GM19025 (cell line): ENCODE results near the gene CRX.
"Not testable (repeated sequence)": the region's sequence is repeated elsewhere in the genome, so short reads cannot be mapped to it uniquely, and the experiment has no call there.

ENCODE experiments used
- ATAC-seq: cut with Tn5 transposase; IDR thresholded peaks from one replicate; pipeline ENCODE4 v1.9.1; 2021; ENCODE audit warnings: mild to moderate bottlenecking, low read depth, moderate library complexity; ENCODE audit not compliant: unreplicated experiment

The CRX gene

GRCh38 chr19:47858646-47859285, 37.0 kb downstream of the CRX start, which contains the start of gene TPRX2:
TSS of gene TPRX2 (plus strand) at chr19:47859235. CDS start at chr19:47859247, 12 bp downstream.
- not testable (repeated sequence) for ATAC-seq

DNA sequence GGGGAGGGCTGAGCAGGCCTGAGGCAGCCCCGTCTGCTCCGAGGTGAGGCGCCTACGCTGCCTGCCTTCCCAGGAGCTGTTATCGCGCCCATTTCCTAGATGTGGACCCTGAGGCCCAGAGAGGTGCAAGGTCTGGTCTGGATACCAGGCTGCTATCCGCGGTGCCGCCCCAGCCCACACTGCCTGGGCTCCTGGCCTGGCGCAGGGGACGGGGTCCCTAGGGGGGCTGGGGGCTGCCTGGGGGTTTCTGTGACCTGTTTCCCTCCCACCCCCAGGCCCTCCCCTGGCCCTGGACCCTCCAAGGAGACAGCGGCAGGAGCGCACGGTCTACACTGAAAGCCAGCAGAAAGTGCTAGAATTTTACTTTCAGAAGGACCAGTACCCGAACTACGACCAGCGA, 38.1 kb downstream of the CRX start:
- not testable (repeated sequence) for ATAC-seq

DNA sequence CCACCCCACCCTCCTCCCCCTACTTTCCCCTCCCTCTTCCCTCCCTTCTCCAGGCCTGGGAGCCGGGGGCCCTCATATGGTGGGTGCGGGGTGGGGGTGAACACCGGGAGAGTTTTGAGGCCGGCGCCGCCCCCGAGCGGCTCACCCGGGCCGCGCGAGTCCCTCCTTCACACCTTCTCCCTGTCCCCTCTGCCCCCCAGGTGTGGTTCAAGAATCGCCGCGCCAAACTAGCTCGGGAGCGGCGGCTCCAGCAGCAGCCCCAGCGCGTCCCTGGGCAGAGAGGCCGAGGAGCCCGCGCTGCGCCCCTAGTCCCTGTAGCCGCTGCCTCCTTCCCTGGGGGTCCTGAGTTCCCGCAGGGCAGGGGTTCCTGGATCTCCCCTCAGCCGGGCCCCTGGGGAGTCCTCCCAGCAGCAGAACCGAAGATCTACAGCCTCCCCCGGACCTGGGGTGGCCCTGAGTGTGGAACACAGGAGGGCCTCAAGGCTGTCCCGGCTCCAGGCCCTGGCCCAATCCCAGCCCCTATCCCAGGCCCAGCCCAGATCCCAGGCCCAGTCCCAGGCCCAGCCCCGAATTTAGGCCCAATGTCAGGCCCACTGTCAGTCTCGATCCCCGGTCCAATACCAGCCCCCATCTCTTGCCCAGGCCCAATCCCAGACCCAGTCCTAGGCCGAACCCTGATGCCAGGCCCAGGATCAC, 39.0 kb downstream of the CRX start:
- ATAC-seq = no peak

GRCh38 chr19:47861630-47862029, 39.9 kb downstream of the CRX start:
- ATAC-seq = no peak

GRCh38 chr19:47863514-47863936, 41.8 kb downstream of the CRX start:
- ATAC-seq = no peak

DNA sequence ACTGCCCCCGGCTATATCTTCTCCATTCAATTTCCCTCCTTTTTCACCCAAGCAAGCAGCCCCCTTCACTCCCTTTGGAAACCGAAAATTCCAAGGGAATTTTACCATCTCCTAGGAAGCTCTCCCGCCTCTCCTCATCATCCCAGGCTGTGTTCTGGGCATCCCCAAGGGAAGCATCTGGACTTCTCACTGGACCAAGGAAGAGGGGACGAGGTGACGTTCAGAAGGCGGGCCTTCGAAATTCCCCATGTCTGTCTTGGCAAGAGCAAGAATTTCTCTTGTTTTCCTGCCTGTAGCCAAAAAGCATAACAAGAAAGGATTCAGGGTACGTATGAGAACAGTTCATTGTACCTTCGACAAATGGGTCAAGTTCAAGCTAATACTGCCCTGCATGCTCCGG, 43.4 kb downstream of the CRX start:
- no peak for ATAC-seq

GRCh38 chr19:47878906-47879305, 57.2 kb downstream of the CRX start:
- no peak for ATAC-seq

DNA sequence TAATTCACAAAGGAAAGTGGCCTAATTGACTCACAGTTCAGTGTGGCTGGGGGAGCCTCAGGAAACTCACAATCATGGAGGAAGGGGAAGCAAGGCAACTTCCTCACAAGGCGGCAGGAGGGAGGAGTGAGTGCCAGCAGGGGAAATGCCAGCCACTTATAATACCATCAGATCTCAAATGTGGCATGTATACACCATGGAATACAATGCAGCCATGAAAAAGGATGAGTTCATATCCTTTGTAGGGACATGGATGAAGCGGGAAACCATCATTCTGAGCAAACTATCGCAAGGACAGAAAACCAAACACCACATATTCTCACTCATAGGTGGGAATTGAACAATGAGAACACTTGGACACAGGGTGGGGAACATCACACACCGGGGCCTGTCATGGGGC, 57.6 kb downstream of the CRX start:
- ATAC-seq = not testable (repeated sequence)

DNA sequence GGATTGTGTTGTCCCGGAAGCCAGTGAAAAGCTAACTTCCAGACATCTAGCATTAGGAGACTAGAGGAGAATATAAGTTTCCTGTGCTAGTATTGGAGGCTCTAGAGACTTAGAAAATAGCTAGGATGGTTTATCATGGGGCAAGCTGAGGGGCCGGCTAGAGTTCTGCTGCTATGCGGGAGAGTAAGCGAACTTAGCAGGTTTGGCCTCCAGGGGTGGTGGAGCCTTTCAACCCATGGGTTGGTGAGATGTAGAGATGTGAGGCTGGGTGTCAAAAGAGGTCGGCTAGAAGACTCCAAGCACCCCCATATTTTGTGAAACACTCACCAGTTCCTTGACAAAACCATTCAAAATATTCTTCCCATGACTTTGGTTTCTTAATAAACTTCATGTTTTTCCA, 60.0 kb downstream of the CRX start:
- ATAC-seq = no peak

DNA sequence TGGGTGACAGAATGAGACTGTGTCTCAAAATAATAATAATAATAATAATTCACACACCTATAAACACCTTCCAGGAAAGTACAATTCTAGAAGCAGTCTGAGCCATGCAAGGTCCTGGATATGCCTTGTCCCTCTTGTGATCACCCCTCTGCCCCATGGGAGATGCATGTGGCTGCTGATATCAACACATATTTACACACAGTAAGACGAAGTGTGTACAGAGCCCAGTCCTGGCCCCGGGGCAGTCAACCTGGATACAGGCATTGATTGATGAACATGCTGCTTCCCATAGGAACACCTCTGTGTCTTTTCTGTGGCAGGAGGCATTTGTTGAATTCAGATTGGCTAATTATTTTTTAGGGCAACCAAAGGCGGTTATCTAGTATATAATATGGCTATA, 61.2 kb downstream of the CRX start:
- ATAC-seq = no peak

- no peak for ATAC-seq
Observed at GRCh38 chr19:47885067-47885463, 63.3 kb downstream of the CRX start.

- ATAC-seq = no peak
Observed at GRCh38 chr19:47886010-47886559, 64.3 kb downstream of the CRX start, which contains the start of gene SULT2A1. TSS of gene SULT2A1 (minus strand) at chr19:47886315. CDS start at chr19:47886257, 58 bp downstream.

GRCh38 chr19:47890865-47891621, 69.3 kb downstream of the CRX start:
- ATAC-seq = no peak

- ATAC-seq = no peak
Observed at GRCh38 chr19:47891622-47891922, 69.8 kb downstream of the CRX start.

DNA sequence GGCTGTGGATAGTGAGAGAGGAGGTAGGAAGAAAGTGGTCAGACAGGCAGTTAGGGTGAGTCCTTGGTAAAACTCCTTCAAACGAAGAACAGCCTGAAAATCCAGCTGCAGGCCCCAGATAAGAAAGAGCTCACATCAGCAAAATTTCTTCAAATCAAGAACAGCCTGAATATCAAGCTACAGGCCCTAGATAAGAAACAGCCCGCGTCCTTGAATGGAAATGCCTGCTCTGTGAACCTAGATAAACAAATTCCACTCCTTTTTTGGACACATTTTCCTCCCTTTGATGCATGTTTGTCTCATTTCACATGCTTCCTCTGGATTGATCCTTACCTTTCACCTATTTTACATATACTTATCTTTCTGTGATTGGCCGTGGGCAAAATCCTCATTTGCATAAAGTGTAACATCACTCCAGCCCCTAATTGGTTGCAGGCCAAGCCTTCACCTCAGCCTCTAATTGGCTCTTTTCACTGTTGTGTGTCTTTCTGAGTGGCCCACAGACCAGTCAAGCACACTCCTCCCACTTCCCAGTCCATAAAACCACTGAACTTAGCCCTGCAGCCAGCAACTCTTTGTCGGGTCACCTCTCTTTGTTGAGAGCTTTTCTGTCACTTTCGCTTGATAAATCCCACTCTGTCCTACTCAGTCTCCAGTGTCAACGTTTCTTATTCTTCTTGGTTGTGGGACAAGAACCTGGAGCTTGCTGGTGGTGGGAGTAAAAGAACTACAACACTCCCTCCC, 70.4 kb downstream of the CRX start:
- no peak for ATAC-seq
